MM.1S (cell line): ENCODE data around the gene RELN.

ENCODE experiments used
- DNase-seq: peaks from one replicate; pipeline ENCODE4 v3.0.0-alpha.2; 2015
- H2AFZ ChIP-seq: fragments of 300-600 bp; sonication (generic); 2 replicates; pipeline ENCODE4 v1.6.0; 2016; ENCODE audit warnings: antibody characterized with exemption, low read length
- H3F3A ChIP-seq: fragments of 300-600 bp; sonication (generic); 2 replicates; pipeline ENCODE4 v1.6.1; 2016; ENCODE audit warnings: mild to moderate bottlenecking, antibody characterized with exemption, low read length, moderate library complexity, mixed read lengths; ENCODE audit not compliant: insufficient read depth
- H3K27ac ChIP-seq: fragments of 300-600 bp; sonication (generic); 2 replicates; pipeline ENCODE4 v1.5.1; 2016; ENCODE audit warnings: mild to moderate bottlenecking, low read length
- H3K27me3 ChIP-seq: fragments of 300-600 bp; sonication (generic); replicated peaks from 2 replicates; pipeline ENCODE4 v1.6.0; 2016; ENCODE audit warnings: low read length; ENCODE audit not compliant: insufficient read depth
- H3K36me3 ChIP-seq: fragments of 300-600 bp; sonication (generic); replicated peaks from 2 replicates; pipeline ENCODE4 v1.6.1; 2016; ENCODE audit warnings: mild to moderate bottlenecking, low read length, mixed read lengths; ENCODE audit not compliant: insufficient read depth
- H3K4me1 ChIP-seq: fragments of 300-600 bp; sonication (generic); 2 replicates; pipeline ENCODE4 v1.6.1; 2016; ENCODE audit warnings: low read length, mixed read lengths
- H3K4me2 ChIP-seq: fragments of 300-600 bp; sonication (generic); 2 replicates; pipeline ENCODE4 v1.6.0; 2016; ENCODE audit warnings: low read depth, low read length
- H3K4me3 ChIP-seq: fragments of 300-600 bp; sonication (generic); 2 replicates; pipeline ENCODE4 v1.5.1; 2016; ENCODE audit warnings: low read length, mixed read lengths
- H3K79me2 ChIP-seq: fragments of 300-600 bp; sonication (generic); 2 replicates; pipeline ENCODE4 v1.6.1; 2016; ENCODE audit warnings: mixed run types, low read length, mixed read lengths
- H3K9ac ChIP-seq: fragments of 300-600 bp; sonication (generic); 2 replicates; pipeline ENCODE4 v1.6.1; 2016; ENCODE audit warnings: low read length, mixed read lengths
- H3K9me2 ChIP-seq: fragments of 300-600 bp; sonication (generic); replicated peaks from 2 replicates; pipeline ENCODE4 v1.6.1; 2016; ENCODE audit warnings: mild to moderate bottlenecking, low read length, mixed read lengths; ENCODE audit not compliant: insufficient read depth
- H3K9me3 ChIP-seq: fragments of 300-600 bp; sonication (generic); replicated peaks from 2 replicates; pipeline ENCODE4 v1.6.1; 2016; ENCODE audit warnings: mild to moderate bottlenecking, low read length, mixed read lengths; ENCODE audit not compliant: insufficient read depth
- H4K20me1 ChIP-seq: fragments of 300-600 bp; sonication (generic); 2 replicates; pipeline ENCODE4 v1.6.1; 2016; ENCODE audit warnings: mild to moderate bottlenecking, low read length, moderate library complexity, mixed read lengths; ENCODE audit not compliant: insufficient read depth
- EZH2 ChIP-seq: fragments of 300-600 bp; sonication (generic); optimal IDR thresholded peaks from 2 replicates; pipeline ENCODE3; 2017; ENCODE audit warnings: low read depth, mild to moderate bottlenecking, antibody characterized with exemption, low read length, mixed read lengths
- EZH2phosphoT487 ChIP-seq: fragments of 300-600 bp; sonication (generic); IDR thresholded peaks from 2 replicates; pipeline ENCODE4 v1.6.1; 2018; ENCODE audit warnings: antibody characterized with exemption, low read length
- TF ChIP-seq, protein P1 (sequence below): fragments of 300-600 bp; sonication (generic); IDR thresholded peaks from 2 replicates; pipeline ENCODE4 v1.5.1; 2016; ENCODE audit warnings: antibody characterized with exemption, low read length, mixed read lengths

Gene RELN

DNA sequence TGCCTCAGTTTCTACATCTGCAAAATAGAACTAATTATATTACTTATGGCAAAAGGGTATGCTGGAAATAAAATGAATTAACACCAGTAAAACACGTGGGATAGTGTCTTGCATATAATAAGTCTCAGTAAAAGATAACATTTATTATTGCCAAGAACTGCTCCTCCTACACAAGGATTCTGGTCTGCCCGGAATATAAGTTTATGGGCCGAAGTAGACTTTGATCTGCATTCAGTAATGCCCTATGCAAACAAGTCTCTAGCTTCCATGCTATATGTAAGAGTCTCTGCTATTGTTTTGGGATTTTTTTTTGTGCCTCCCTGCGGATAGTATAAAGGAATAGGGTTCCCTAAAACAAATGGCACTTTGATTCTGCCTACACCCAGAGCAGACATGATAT lies 417.9 kb downstream of the RELN start:
- Histone ChIP-seq H4K20me1 (no peaks in the 10 kb centered on the region), H3K27ac (no peak overlapping the region), H3K4me3 (no peak overlapping the region), H3K9me3 (no peaks in the 10 kb centered on the region), H3K9ac (no peak overlapping the region), H3K9me2 (no peaks in the 10 kb centered on the region), H3K4me2 (no peak overlapping the region), H3K27me3 (no peaks in the 10 kb centered on the region), H3K36me3 (no peaks in the 10 kb centered on the region), H3K4me1 (no peaks in the 10 kb centered on the region), H2AFZ (no peak overlapping the region), H3F3A (no peaks in the 10 kb centered on the region), H3K79me2 (no peaks in the 10 kb centered on the region)
- no peak for DNase-seq
- TF ChIP-seq, protein P1, sequence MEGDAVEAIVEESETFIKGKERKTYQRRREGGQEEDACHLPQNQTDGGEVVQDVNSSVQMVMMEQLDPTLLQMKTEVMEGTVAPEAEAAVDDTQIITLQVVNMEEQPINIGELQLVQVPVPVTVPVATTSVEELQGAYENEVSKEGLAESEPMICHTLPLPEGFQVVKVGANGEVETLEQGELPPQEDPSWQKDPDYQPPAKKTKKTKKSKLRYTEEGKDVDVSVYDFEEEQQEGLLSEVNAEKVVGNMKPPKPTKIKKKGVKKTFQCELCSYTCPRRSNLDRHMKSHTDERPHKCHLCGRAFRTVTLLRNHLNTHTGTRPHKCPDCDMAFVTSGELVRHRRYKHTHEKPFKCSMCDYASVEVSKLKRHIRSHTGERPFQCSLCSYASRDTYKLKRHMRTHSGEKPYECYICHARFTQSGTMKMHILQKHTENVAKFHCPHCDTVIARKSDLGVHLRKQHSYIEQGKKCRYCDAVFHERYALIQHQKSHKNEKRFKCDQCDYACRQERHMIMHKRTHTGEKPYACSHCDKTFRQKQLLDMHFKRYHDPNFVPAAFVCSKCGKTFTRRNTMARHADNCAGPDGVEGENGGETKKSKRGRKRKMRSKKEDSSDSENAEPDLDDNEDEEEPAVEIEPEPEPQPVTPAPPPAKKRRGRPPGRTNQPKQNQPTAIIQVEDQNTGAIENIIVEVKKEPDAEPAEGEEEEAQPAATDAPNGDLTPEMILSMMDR = no peak
- TF ChIP-seq EZH2 (no peak), EZH2phosphoT487 (no peak)

DNA sequence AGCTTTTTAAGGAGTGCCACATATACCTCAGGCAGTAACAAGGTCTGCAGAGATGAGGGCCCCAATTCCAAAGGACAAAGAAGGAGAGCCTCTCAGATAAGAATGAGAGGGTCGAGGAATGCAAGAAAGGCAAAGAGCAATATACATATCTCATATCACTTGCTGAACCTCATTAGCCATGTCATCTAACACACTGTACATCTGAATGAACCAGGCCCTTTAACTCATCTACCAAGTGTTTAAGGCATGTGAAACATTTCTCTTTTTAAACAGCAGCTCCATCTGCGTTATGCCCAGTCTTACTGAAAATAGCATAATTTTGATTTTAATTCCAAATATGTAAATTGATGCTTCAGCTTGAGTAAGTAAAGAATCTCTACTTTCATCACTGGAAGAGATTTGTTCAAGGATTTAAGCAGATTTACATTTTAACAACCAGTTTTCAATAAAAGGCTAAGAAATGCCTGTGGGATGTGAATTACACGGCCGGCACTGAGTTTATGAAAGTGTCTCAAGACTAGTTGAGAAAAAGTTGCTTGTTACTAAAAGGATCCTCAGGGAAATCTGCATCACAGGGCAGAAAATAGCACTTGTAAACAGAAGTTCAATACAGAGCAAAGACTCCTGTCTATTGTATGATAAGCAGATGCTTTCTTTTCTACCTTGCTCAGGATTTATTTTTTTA lies 419.7 kb downstream of the RELN start:
- no peaks in the 10 kb centered on the region for H3K9me2 ChIP-seq
- TF ChIP-seq EZH2 = no peak
- TF ChIP-seq, protein P1 = no peak
- TF ChIP-seq EZH2phosphoT487 = no peak
- no peaks in the 10 kb centered on the region for H3F3A ChIP-seq
- DNase-seq = no peak
- no peak overlapping the region for H3K4me2 ChIP-seq
- no peaks in the 10 kb centered on the region for H3K9me3 ChIP-seq
- no peaks in the 10 kb centered on the region for H3K27me3 ChIP-seq
- no peak overlapping the region for H3K4me3 ChIP-seq
- no peaks in the 10 kb centered on the region for H3K79me2 ChIP-seq
- no peak overlapping the region for H2AFZ ChIP-seq
- H4K20me1 ChIP-seq = no peaks in the 10 kb centered on the region
- no peaks in the 10 kb centered on the region for H3K36me3 ChIP-seq
- H3K4me1 ChIP-seq = no peaks in the 10 kb centered on the region
- H3K27ac ChIP-seq = no peak overlapping the region
- no peak overlapping the region for H3K9ac ChIP-seq

GRCh38 chr7:103564416-103564815 lies 425.0 kb downstream of the RELN start:
- H3K79me2 ChIP-seq = no peaks in the 10 kb centered on the region
- no peak for DNase-seq
- H3K4me2 ChIP-seq = no peak overlapping the region
- no peaks in the 10 kb centered on the region for H3K9me3 ChIP-seq
- TF ChIP-seq EZH2phosphoT487 (no peak), EZH2 (no peak)
- TF ChIP-seq, protein P1 = no peak
- H3K9me2 ChIP-seq = no peaks in the 10 kb centered on the region
- no peaks in the 10 kb centered on the region for H3K4me1 ChIP-seq
- no peaks in the 10 kb centered on the region for H3F3A ChIP-seq
- no peak overlapping the region for H3K4me3 ChIP-seq
- H2AFZ ChIP-seq = no peak overlapping the region
- H3K36me3 ChIP-seq = no peaks in the 10 kb centered on the region
- no peaks in the 10 kb centered on the region for H4K20me1 ChIP-seq
- H3K27me3 ChIP-seq = no peaks in the 10 kb centered on the region
- no peak overlapping the region for H3K9ac ChIP-seq
- no peak overlapping the region for H3K27ac ChIP-seq
